ENCODE data around the gene SALL4. TPM values are rescaled to one million over a fixed set of nuclear protein-coding genes. Genes with fewer than 3 reads are reported as not detected.

SALL4 gene
- total and polyA plus RNA-seq, 12 donors = 0.07 to 1.3 (median 0.34) TPM; not detected in 1

DNA sequence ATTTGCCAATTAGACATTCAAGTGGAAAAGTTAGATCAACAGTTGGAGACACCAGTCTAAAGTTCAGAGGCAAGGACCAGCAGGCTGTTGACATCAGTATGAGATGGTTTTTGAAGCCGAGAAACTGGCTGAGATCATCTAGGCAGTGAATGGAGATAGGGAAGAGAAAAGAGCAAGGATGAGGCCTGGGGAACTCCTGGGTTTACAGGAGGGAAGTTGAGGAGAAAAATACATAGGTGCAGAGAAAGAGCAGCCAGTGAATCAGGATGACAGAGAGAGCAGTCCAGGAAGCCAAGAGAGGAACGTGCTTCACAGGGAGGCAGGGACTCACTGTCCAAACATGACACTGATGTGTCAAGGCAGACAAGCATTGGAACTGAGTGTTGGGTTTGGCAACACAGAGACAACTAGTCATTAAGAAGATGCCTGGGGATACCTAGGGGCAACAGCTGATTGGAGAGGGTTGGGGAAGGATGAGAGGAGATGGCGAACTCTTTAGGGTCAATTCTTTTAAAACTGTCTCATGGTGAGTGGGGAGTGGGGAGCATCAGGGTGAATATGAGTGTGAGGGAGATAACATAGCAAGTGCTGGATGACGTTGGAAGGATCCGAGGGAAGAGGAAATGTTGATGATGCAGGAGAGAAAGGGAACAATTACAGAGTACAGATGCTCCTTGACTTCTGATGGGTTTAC is 13.2 kb upstream of the SALL4 start:
- Histone ChIP-seq H3K4me3 (no peak overlapping the region), H3K27ac (no peak overlapping the region), H3K27me3 (no peaks in the 10 kb centered on the region), H3K9me3 (replicated peaks in 1 of 3) (no peaks in the 10 kb centered on the region), H3K4me1 (replicated peaks in 1 of 2) (no peaks in the 10 kb centered on the region), H3K36me3 (replicated peaks in 1 of 2) (no peaks in the 10 kb centered on the region)
- 65 to 71% (median 67%) methylated on average over 5 of the region's 5 CpGs for WGBS, 4 donors
- intact Hi-C loops (cut with DNase I) = no loop called here
- DNase-seq = no peak
- no peak for TF ChIP-seq POLR2A (IDR thresholded peaks at IDR 0.05)
- TF ChIP-seq, protein P1, sequence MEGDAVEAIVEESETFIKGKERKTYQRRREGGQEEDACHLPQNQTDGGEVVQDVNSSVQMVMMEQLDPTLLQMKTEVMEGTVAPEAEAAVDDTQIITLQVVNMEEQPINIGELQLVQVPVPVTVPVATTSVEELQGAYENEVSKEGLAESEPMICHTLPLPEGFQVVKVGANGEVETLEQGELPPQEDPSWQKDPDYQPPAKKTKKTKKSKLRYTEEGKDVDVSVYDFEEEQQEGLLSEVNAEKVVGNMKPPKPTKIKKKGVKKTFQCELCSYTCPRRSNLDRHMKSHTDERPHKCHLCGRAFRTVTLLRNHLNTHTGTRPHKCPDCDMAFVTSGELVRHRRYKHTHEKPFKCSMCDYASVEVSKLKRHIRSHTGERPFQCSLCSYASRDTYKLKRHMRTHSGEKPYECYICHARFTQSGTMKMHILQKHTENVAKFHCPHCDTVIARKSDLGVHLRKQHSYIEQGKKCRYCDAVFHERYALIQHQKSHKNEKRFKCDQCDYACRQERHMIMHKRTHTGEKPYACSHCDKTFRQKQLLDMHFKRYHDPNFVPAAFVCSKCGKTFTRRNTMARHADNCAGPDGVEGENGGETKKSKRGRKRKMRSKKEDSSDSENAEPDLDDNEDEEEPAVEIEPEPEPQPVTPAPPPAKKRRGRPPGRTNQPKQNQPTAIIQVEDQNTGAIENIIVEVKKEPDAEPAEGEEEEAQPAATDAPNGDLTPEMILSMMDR (IDR thresholded peaks at IDR 0.05) = no peak

DNA sequence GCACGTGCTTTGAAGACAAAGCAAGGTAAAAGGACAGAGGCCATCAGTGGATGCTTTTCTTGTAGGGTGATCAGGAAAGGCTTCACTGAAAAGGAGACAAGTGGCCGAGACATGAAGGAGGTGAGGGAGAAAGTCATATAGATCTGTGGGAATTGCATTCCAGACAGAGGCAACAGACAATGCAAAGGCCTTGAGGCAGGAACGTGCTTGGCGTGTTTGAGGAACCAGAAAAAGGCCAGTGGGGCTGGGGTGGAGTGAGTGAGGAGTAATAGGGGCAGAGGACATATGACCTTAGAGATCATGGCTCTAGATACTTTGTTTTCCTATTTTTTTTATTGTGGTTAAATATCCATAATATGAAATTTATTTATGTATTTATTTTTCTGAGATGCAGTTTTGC is 10.5 kb upstream of the SALL4 start:
- intact Hi-C loops (cut with DNase I) = no loop called here
- Histone ChIP-seq H3K27ac (no peak overlapping the region), H3K36me3 (replicated peaks in 1 of 2) (no peaks in the 10 kb centered on the region), H3K9me3 (replicated peaks in 1 of 3) (no peaks in the 10 kb centered on the region), H3K4me3 (no peak overlapping the region), H3K27me3 (no peaks in the 10 kb centered on the region), H3K4me1 (replicated peaks in 1 of 2) (no peaks in the 10 kb centered on the region)
- WGBS, 4 donors = 77 to 88% (median 83%) methylated on average over 4 of the region's 4 CpGs
- no peak for TF ChIP-seq POLR2A (IDR thresholded peaks at IDR 0.05)
- TF ChIP-seq, protein P1 (IDR thresholded peaks at IDR 0.05) = no peak
- DNase-seq = no peak

GRCh38 chr20:51811514-51812128 is 9.3 kb upstream of the SALL4 start:
- no peaks in the 10 kb centered on the region for H3K4me1 ChIP-seq (replicated peaks in 1 of 2)
- H3K4me3 ChIP-seq = no peak overlapping the region
- no peak overlapping the region for H3K27ac ChIP-seq
- intact Hi-C loops (cut with DNase I) = no loop called here
- 72 to 73% (median 72%) methylated on average over 8 of the region's 8 CpGs for WGBS, 4 donors
- no peak for DNase-seq
- no peaks in the 10 kb centered on the region for H3K36me3 ChIP-seq (replicated peaks in 1 of 2)
- TF ChIP-seq, protein P1 (IDR thresholded peaks at IDR 0.05) = no peak
- TF ChIP-seq POLR2A (IDR thresholded peaks at IDR 0.05) = no peak
- no peaks in the 10 kb centered on the region for H3K27me3 ChIP-seq
- H3K9me3 ChIP-seq (replicated peaks in 1 of 3) = no peaks in the 10 kb centered on the region

DNA sequence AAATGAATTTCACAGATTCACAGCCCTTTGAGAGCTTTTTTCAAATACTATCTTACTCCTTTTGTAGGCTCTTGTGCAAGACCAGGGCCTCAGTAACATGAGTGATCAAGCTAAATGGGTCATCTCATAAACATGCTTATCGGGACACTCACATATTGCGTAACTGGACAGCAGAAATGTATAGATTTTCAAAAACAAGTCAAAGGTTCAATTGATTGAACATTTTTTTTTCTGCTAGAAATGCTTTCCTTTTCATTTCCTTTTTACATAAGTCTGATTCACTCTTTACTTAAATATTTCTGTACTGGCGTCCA is 8.7 kb upstream of the SALL4 start:
- TF ChIP-seq, protein P1 (IDR thresholded peaks at IDR 0.05) = no peak
- no peak for TF ChIP-seq POLR2A (IDR thresholded peaks at IDR 0.05)
- 83 to 91% (median 87%) methylated on average over 3 of the region's 3 CpGs for WGBS, 4 donors
- H3K36me3 ChIP-seq (replicated peaks in 1 of 2) = no peaks in the 10 kb centered on the region
- no peak for DNase-seq
- H3K27ac ChIP-seq = no peak overlapping the region
- no peaks in the 10 kb centered on the region for H3K4me1 ChIP-seq (replicated peaks in 1 of 2)
- no peaks in the 10 kb centered on the region for H3K27me3 ChIP-seq
- intact Hi-C loops (cut with DNase I) = no loop called here
- no peaks in the 10 kb centered on the region for H3K9me3 ChIP-seq (replicated peaks in 1 of 3)
- no peak overlapping the region for H3K4me3 ChIP-seq

Measured in adrenal gland (tissue), 12 donors.